Subcutaneous adipose tissue (tissue), 4 donors: ENCODE data around the gene MINK1. TPM values are rescaled to one million over a fixed set of nuclear protein-coding genes. Genes with fewer than 3 reads are reported as not detected.

Experiments used
- CTCF ChIP-seq: fragments of 450-650 bp; IDR thresholded peaks from one replicate; pipeline ENCODE4 v1.5.1; 2016; ENCODE audit warnings: low read depth, mild to moderate bottlenecking, control low read depth, antibody characterized with exemption, moderate library complexity
- total RNA-seq, 4 donors: library from RNA; depleted of rRNA; stranded (reverse); fragments of >200 nt; gene quantifications; one replicate each; pipeline ENCODE4 v1.1.0, GENCODE V29; 2016

The MINK1 gene
- total RNA-seq, 4 donors from 2014 or later = 12.9 to 61.0 (median 28.2) TPM

- no peak for TF ChIP-seq CTCF
Observed at GRCh38 chr17:4896332-4897197, 63.4 kb downstream of the MINK1 start.

GRCh38 chr17:4897198-4897687 lies 64.1 kb downstream of the MINK1 start:
- no peak for TF ChIP-seq CTCF

GRCh38 chr17:4897785-4898184 lies 64.6 kb downstream of the MINK1 start:
- no peak for TF ChIP-seq CTCF

GRCh38 chr17:4898351-4898750 lies 65.2 kb downstream of the MINK1 start:
- no peak for TF ChIP-seq CTCF

GRCh38 chr17:4898927-4899326 lies 65.8 kb downstream of the MINK1 start:
- no peak for TF ChIP-seq CTCF

- TF ChIP-seq CTCF = no peak
Observed at GRCh38 chr17:4899341-4900230, 66.4 kb downstream of the MINK1 start, which contains the start of gene C17orf107. TSS of gene C17orf107 (plus strand) at chr17:4899536. CDS start at chr17:4899763, 227 bp downstream.
